GM12878 (cell line): ENCODE results near the gene TMEM87A. TPM values are rescaled to one million over a fixed set of nuclear protein-coding genes. Genes with fewer than 3 reads are reported as not detected.

Source experiments
- ATAC-seq: fragments of 200-7000 bp; cut with Tn5 transposase; 3 replicates; pipeline ENCODE4 v1.9.1; 2020; ENCODE audit warnings: mild to moderate bottlenecking, moderate library complexity
- BruUV-seq: library from RNA; stranded (reverse); fragments of 400-500 nt; replicated peaks from 2 replicates; lab custom pipeline; 2021; lab: Mats Ljungman, UMichigan
- CTCF ChIA-PET: fragments of 300-600 bp; sonication (Branson Sonifier 250); formaldehyde crosslinking; extraction: SDS; loops from one replicate; lab custom pipeline; 2021; ENCODE audit warnings: inconsistent platforms; lab: Yijun Ruan, JAX
- POLR2A ChIA-PET: fragments of 350-600 bp; formaldehyde crosslinking; extraction: SDS; loops from one replicate; lab custom pipeline; 2021; ENCODE audit warnings: inconsistent platforms; lab: Charles Lee
- RAD21 ChIA-PET: fragments of 300-600 bp; sonication (Branson Sonifier 250); formaldehyde crosslinking; loops from one replicate; lab custom pipeline; 2023; ENCODE audit warnings: antibody characterized with exemption; ENCODE audit not compliant: unreplicated experiment; lab: Charles Lee
- SMC1A ChIA-PET: fragments of 300-600 bp; sonication (Branson Sonifier 250); formaldehyde crosslinking; loops from one replicate; lab custom pipeline; 2023; ENCODE audit not compliant: unreplicated experiment, uncharacterized antibody; lab: Charles Lee
- DNase-seq: peaks from one replicate; pipeline ENCODE4 v3.0.0-alpha.2; 2011; ENCODE audit warnings: low read depth, low spot score
- FAIRE-seq: peaks from 3 replicates; lab custom pipeline; 2011; peaks lifted over from hg19 to GRCh38; lab: Jason Lieb, UNC
- H2AFZ ChIP-seq: 2 replicates; pipeline ENCODE4 v1.6.0; 2011; ENCODE audit warnings: low read depth, low read length, control low read depth; ENCODE audit not compliant: control insufficient read depth
- H3K27ac ChIP-seq: 2 replicates; pipeline ENCODE4 v1.5.1; 2011; ENCODE audit warnings: control low read depth; ENCODE audit not compliant: control insufficient read depth, insufficient read depth
- H3K27me3 ChIP-seq, 2 experiments: replicated peaks in 1 of 2; 2 replicates each; pipeline versions ENCODE4 v1.6.0 to v1.6.1; 2011; ENCODE audit warnings: low read length in 1 of 2; ENCODE audit not compliant: control insufficient read depth in 2 of 2, insufficient read depth in 2 of 2
- H3K36me3 ChIP-seq, 2 experiments: 2 replicates each; pipeline ENCODE4 v1.5.1; 2011; ENCODE audit warnings: low read length in 1 of 2; ENCODE audit not compliant: control insufficient read depth in 2 of 2, insufficient read depth in 2 of 2
- H3K4me1 ChIP-seq: 2 replicates; pipeline ENCODE4 v1.6.1; 2011; ENCODE audit warnings: mild to moderate bottlenecking, low read length, moderate library complexity, mixed read lengths; ENCODE audit not compliant: control insufficient read depth, insufficient read depth
- H3K4me2 ChIP-seq: 2 replicates; pipeline ENCODE4 v1.6.0; 2011; ENCODE audit warnings: control low read depth; ENCODE audit not compliant: control insufficient read depth, insufficient read depth
- H3K4me3 ChIP-seq: fragments of 200-600 bp; sonication (generic); 2 replicates; pipeline ENCODE4 v1.5.1; 2016
- H3K79me2 ChIP-seq: 2 replicates; pipeline ENCODE4 v1.6.0; 2011; ENCODE audit warnings: low read length; ENCODE audit not compliant: control insufficient read depth, insufficient read depth
- H3K9ac ChIP-seq: 2 replicates; pipeline ENCODE4 v1.8.0; 2011; ENCODE audit warnings: low read length, control low read depth, mixed read lengths; ENCODE audit not compliant: control insufficient read depth, insufficient read depth
- H3K9me3 ChIP-seq: replicated peaks from 3 replicates; pipeline ENCODE4 v1.5.1; 2011; ENCODE audit warnings: mild to moderate bottlenecking, low read length; ENCODE audit not compliant: control insufficient read depth, insufficient read depth
- H4K20me1 ChIP-seq: 2 replicates; pipeline ENCODE4 v1.6.0; 2011; ENCODE audit not compliant: control insufficient read depth, insufficient read depth
- BCL3 ChIP-seq: IDR thresholded peaks from 2 replicates; pipeline ENCODE4 v1.6.1; 2011; ENCODE audit warnings: borderline replicate concordance, low read depth, mild to moderate bottlenecking, moderate library complexity, low read length; ENCODE audit not compliant: insufficient read depth, poor library complexity, severe bottlenecking
- BCLAF1 ChIP-seq: fragments of 450-650 bp; IDR thresholded peaks from 2 replicates; pipeline ENCODE4 v1.6.1; 2017; ENCODE audit warnings: antibody characterized with exemption, mild to moderate bottlenecking, moderate library complexity
- CBX5 ChIP-seq: sonication (generic); IDR thresholded peaks from 2 replicates; pipeline ENCODE4 v1.6.1; 2016; ENCODE audit warnings: low read depth, moderate library complexity, mild to moderate bottlenecking, inconsistent platforms
- DPF2 ChIP-seq: fragments of 450-650 bp; IDR thresholded peaks from 2 replicates; pipeline ENCODE4 v1.6.1; 2017; ENCODE audit warnings: mild to moderate bottlenecking
- EZH2 ChIP-seq: IDR thresholded peaks from 2 replicates; pipeline ENCODE4 v1.6.1; 2012; ENCODE audit warnings: low read depth, mild to moderate bottlenecking, control low read depth, inconsistent platforms, low read length, borderline replicate concordance; ENCODE audit not compliant: control insufficient read depth
- FOS ChIP-seq: IDR thresholded peaks from 3 replicates; pipeline ENCODE4 v1.6.1; 2011; ENCODE audit warnings: borderline replicate concordance; ENCODE audit not compliant: insufficient read length; ENCODE audit errors: extremely low read depth
- GABPA ChIP-seq: IDR thresholded peaks from 2 replicates; pipeline ENCODE4 v1.6.1; 2014; ENCODE audit warnings: antibody characterized with exemption, low read depth, mild to moderate bottlenecking, inconsistent platforms
- HDAC6 ChIP-seq: fragments of 200-600 bp; sonication (generic); IDR thresholded peaks from one replicate; pipeline ENCODE4 v1.8.0; 2017; ENCODE audit warnings: antibody characterized with exemption; ENCODE audit not compliant: unreplicated experiment
- JUNB ChIP-seq: IDR thresholded peaks from 2 replicates; pipeline ENCODE4 v1.6.1; 2016; ENCODE audit warnings: antibody characterized with exemption, mild to moderate bottlenecking
- POU2F2 ChIP-seq: IDR thresholded peaks from 3 replicates; pipeline ENCODE4 v1.6.1; 2011; ENCODE audit warnings: low read depth, mild to moderate bottlenecking, low read length, borderline replicate concordance
- RCOR1 ChIP-seq: conservative IDR thresholded peaks from 2 replicates; pipeline ENCODE4 v1.6.1; 2012; ENCODE audit warnings: low read depth, low read length, improper control_type of control experiment
- RELB ChIP-seq: fragments of 450-650 bp; IDR thresholded peaks from 2 replicates; pipeline ENCODE4 v1.6.1; 2017; ENCODE audit warnings: low read depth, mild to moderate bottlenecking, moderate library complexity
- TCF12 ChIP-seq: IDR thresholded peaks from 2 replicates; pipeline ENCODE4 v1.6.1; 2011; ENCODE audit warnings: low read depth, mild to moderate bottlenecking, low read length
- WRNIP1 ChIP-seq: IDR thresholded peaks from 2 replicates; pipeline ENCODE4 v1.6.1; 2011; ENCODE audit warnings: low read depth, low read length, improper control_type of control experiment, borderline replicate concordance
- ZBTB40 ChIP-seq: fragments of 450-650 bp; IDR thresholded peaks from 2 replicates; pipeline ENCODE4 v1.6.1; 2016; ENCODE audit warnings: mild to moderate bottlenecking, moderate library complexity, borderline replicate concordance
- WGBS: methylation state at CpG from one replicate; pipeline ENCODE4 v1.1.6; 2016; ENCODE audit warnings: low lambda C conversion rate; ENCODE audit not compliant: insufficient replicate concordance, insufficient coverage; ENCODE audit errors: missing lambda C conversion rate; 5-methylcytosine and 5-hydroxymethylcytosine counted together
- in situ Hi-C: fragments of 300-500 bp; cut with MboI; formaldehyde crosslinking; loops from 9 replicates; pipeline ENCODE4 v1.14.3; 2018; ENCODE audit warnings: mixed read lengths
- intact Hi-C: fragments of 100-400 bp; cut with micrococcal nuclease; formaldehyde crosslinking; loops from one replicate; pipeline ENCODE4 v1.14.2; 2022; ENCODE audit not compliant: unreplicated experiment
- polyA plus RNA-seq, 11 experiments: library from polyadenylated mRNA; depleted of rRNA in 4 of 11; unstranded in 6 of 11; stranded (reverse) in 5 of 11; fragments of >200 nt; fragmentation: Nextera tagmentation in 4 of 11; fragmentation: Illumina TruSeq in 1 of 11; extraction: Ambion mirVana in 4 of 11; extraction: Trizol in 1 of 11; gene quantifications; 1 replicate in 1 of 11; 2 replicates in 10 of 11; pipeline versions ENCODE4 v1.2.1 to v1.2.3, GENCODE V29; 2011 to 2016; ENCODE audit warnings: inconsistent platforms in 2 of 11, missing spikeins in 2 of 11, low read depth in 1 of 11
- total RNA-seq, 4 experiments: library from RNA; depleted of rRNA in 3 of 4; stranded (reverse); fragments of >200 nt in 3 of 4; fragmentation: Illumina TruSeq in 1 of 4; extraction: Trizol in 1 of 4; gene quantifications; 2 replicates each; pipeline versions ENCODE4 v1.2.1 to v1.2.3, GENCODE V29; 2013 to 2021

Gene TMEM87A
- total and polyA plus RNA-seq, 10 of the 15 experiments (the other 5 are each of a cell fraction or from before 2014, with no cell fraction given): 18.2 to 53.2 (median 33.4) TPM

DNA sequence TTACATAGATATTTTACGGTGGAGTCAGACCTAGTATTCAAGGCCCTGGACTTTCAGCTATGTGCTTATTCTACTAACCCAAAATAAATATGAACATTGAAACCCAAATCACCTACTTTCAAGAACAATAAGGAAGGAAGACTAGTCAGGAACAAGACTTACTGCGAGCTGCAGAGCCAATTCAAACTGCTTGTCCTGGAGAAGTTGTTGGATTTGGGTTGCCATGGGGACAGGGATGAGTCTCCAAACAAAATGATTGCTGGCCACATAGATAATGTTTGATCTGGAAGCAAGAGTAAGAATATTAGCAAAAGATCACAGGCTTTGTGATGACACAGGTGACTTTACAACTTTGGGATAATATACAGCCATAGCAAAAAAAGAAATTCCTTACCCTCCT is 95.2 kb downstream of the TMEM87A start:
- ChIA-PET SMC1A (no interaction called here), CTCF (no interaction called here), RAD21 (no interaction called here), POLR2A (no interaction called here)
- H3K27me3 ChIP-seq: no peaks in the 10 kb centered on the region
- no peaks in the 10 kb centered on the region for H3K79me2 ChIP-seq
- no peak overlapping the region for H3K4me2 ChIP-seq
- no TSS peak for BruUV-seq
- no peaks in the 10 kb centered on the region for H3K9me3 ChIP-seq
- no peak overlapping the region for H3K27ac ChIP-seq
- in situ Hi-C loops (no loop called here), intact Hi-C loops (no loop called here)
- H4K20me1 ChIP-seq: no peaks in the 10 kb centered on the region
- no peak overlapping the region for H3K9ac ChIP-seq
- H2AFZ ChIP-seq: no peak overlapping the region
- no peak overlapping the region for H3K4me3 ChIP-seq
- WGBS: 91% methylated on average over 2 of the region's 2 CpGs
- H3K36me3 ChIP-seq: peaks cover 2 to 28% of the 10 kb centered on the region in 2 experiments
- FAIRE-seq (no peak), DNase-seq (no peak), ATAC-seq (no peak)
- H3K4me1 ChIP-seq: no peaks in the 10 kb centered on the region
- TF ChIP-seq HDAC6 (no peak), RCOR1 (no peak), CBX5 (no peak), FOS (no peak), GABPA (no peak), JUNB (no peak), EZH2 (no peak), ZBTB40 (no peak), BCLAF1 (no peak), BCL3 (no peak), WRNIP1 (no peak), DPF2 (no peak), RELB (no peak), POU2F2 (no peak), TCF12 (no peak)
